Measurements from ENCODE around the gene TMEM19.
A peak's percentile ranks its signal among the peaks of the same experiment; 100 is the strongest.

The TMEM19 gene

GRCh38 chr12:71685914-71686657, at the start of gene TMEM19:
TMEM19 (plus strand) TSS chr12:71686082; CDS start chr12:71686681, 599 bp downstream.
- peak; percentile 89 for DNase-seq

GRCh38 chr12:71636704-71637115, 49.2 kb upstream of the TMEM19 start:
- DNase-seq: peak; percentile 61

GRCh38 chr12:71638499-71638898, 47.4 kb upstream of the TMEM19 start:
- no peak for DNase-seq

GRCh38 chr12:71639341-71639760, 46.5 kb upstream of the TMEM19 start:
- no peak for DNase-seq

- no peak for DNase-seq
Measured at GRCh38 chr12:71640316-71640715, 45.6 kb upstream of the TMEM19 start.

GRCh38 chr12:71641390-71641789, 44.5 kb upstream of the TMEM19 start:
- no peak for DNase-seq

GRCh38 chr12:71642264-71642663, 43.6 kb upstream of the TMEM19 start:
- DNase-seq: no peak

GRCh38 chr12:71645268-71645667, 40.6 kb upstream of the TMEM19 start:
- no peak for DNase-seq

GRCh38 chr12:71646512-71646911, 39.4 kb upstream of the TMEM19 start:
- DNase-seq: no peak

- no peak for DNase-seq
Measured at GRCh38 chr12:71648537-71648936, 37.3 kb upstream of the TMEM19 start.

- DNase-seq: no peak
Measured at GRCh38 chr12:71649401-71649800, 36.5 kb upstream of the TMEM19 start.

GRCh38 chr12:71652656-71653055, 33.2 kb upstream of the TMEM19 start:
- no peak for DNase-seq

GRCh38 chr12:71653137-71653536, 32.7 kb upstream of the TMEM19 start:
- DNase-seq: no peak

GRCh38 chr12:71654200-71654599, 31.7 kb upstream of the TMEM19 start:
- no peak for DNase-seq

GRCh38 chr12:71655495-71655894, 30.4 kb upstream of the TMEM19 start:
- DNase-seq: no peak

- no peak for DNase-seq
Measured at GRCh38 chr12:71655907-71656306, 30.0 kb upstream of the TMEM19 start.

GRCh38 chr12:71656740-71657139, 29.1 kb upstream of the TMEM19 start:
- no peak for DNase-seq

- DNase-seq: no peak
Measured at GRCh38 chr12:71661977-71662530, 23.8 kb upstream of the TMEM19 start.

GRCh38 chr12:71662849-71663560, 22.9 kb upstream of the TMEM19 start:
- DNase-seq: peak; percentile 56

- peak; percentile 99 for DNase-seq
Measured at GRCh38 chr12:71663561-71664410, 22.1 kb upstream of the TMEM19 start, which contains the start of the genes THAP2 and ZFC3H1. THAP2 (plus strand) TSS chr12:71664301; CDS start chr12:71664510, 209 bp downstream. ZFC3H1 (minus strand) TSS chr12:71663848; CDS start chr12:71663610, 238 bp downstream.

GRCh38 chr12:71664411-71665089, 21.3 kb upstream of the TMEM19 start:
- DNase-seq: peak; percentile 86

GRCh38 chr12:71665090-71665463, 20.8 kb upstream of the TMEM19 start:
- peak; percentile 28 for DNase-seq
